Measurements from ENCODE around the gene TRABD2B.

TRABD2B gene

GRCh38 chr1:47990286-47990685 lies 6.9 kb downstream of the TRABD2B start:
- ATAC-seq, result no peak
- Mint-ChIP-seq H3K9me3 (no peaks in the 10 kb centered on the region), H3K36me3 (no peaks in the 10 kb centered on the region), H3K27ac (no peak overlapping the region), H3K4me3 (no peak overlapping the region), H3K4me1 (no peaks in the 10 kb centered on the region)
- no peak for DNase-seq (ENCODE audit: low spot score in 2 of 2)

- Mint-ChIP-seq H3K9me3 (no peaks in the 10 kb centered on the region), H3K4me3 (no peak overlapping the region), H3K27ac (no peak overlapping the region), H3K36me3 (no peaks in the 10 kb centered on the region), H3K4me1 (no peaks in the 10 kb centered on the region)
- DNase-seq (ENCODE audit: low spot score in 2 of 2) (no peak), ATAC-seq (no peak)
Observed at GRCh38 chr1:47987601-47988000, 9.6 kb downstream of the TRABD2B start.

- ATAC-seq (no peak), DNase-seq (ENCODE audit: low spot score in 2 of 2) (no peak)
- Mint-ChIP-seq H3K9me3 (no peaks in the 10 kb centered on the region), H3K4me1 (no peaks in the 10 kb centered on the region), H3K4me3 (no peak overlapping the region), H3K27ac (no peak overlapping the region), H3K36me3 (no peaks in the 10 kb centered on the region)
Observed at GRCh38 chr1:47986761-47987200, 10.4 kb downstream of the TRABD2B start.

GRCh38 chr1:47985018-47985417 lies 12.2 kb downstream of the TRABD2B start:
- no peaks in the 10 kb centered on the region for H3K36me3 Mint-ChIP-seq
- no peaks in the 10 kb centered on the region for H3K4me1 Mint-ChIP-seq
- no peak overlapping the region for H3K4me3 Mint-ChIP-seq
- ATAC-seq, result no peak
- no peak overlapping the region for H3K27ac Mint-ChIP-seq
- peaks cover 4% of the 10 kb centered on the region for H3K9me3 Mint-ChIP-seq
- no peak for DNase-seq (ENCODE audit: low spot score in 2 of 2)

GRCh38 chr1:47984175-47984789 lies 12.9 kb downstream of the TRABD2B start:
- Mint-ChIP-seq H3K36me3 (no peaks in the 10 kb centered on the region), H3K4me3 (no peak overlapping the region), H3K27ac (no peak overlapping the region), H3K4me1 (no peaks in the 10 kb centered on the region), H3K9me3 (peaks cover 4% of the 10 kb centered on the region)
- ATAC-seq (peak; percentile 36), DNase-seq (ENCODE audit: low spot score in 2 of 2) (no peak)

GRCh38 chr1:47983691-47984090 lies 13.5 kb downstream of the TRABD2B start:
- no peak overlapping the region for H3K27ac Mint-ChIP-seq
- no peak overlapping the region for H3K4me3 Mint-ChIP-seq
- DNase-seq (ENCODE audit: low spot score in 2 of 2) (no peak), ATAC-seq (no peak)
- no peaks in the 10 kb centered on the region for H3K36me3 Mint-ChIP-seq
- H3K4me1 Mint-ChIP-seq, result no peaks in the 10 kb centered on the region
- peaks cover 4% of the 10 kb centered on the region for H3K9me3 Mint-ChIP-seq

- no peaks in the 10 kb centered on the region for H3K4me1 Mint-ChIP-seq
- H3K9me3 Mint-ChIP-seq, result peaks cover 4% of the 10 kb centered on the region
- ATAC-seq (no peak), DNase-seq (ENCODE audit: low spot score in 2 of 2) (no peak)
- H3K27ac Mint-ChIP-seq, result no peak overlapping the region
- no peaks in the 10 kb centered on the region for H3K36me3 Mint-ChIP-seq
- H3K4me3 Mint-ChIP-seq, result no peak overlapping the region
Observed at GRCh38 chr1:47981667-47982350, 15.4 kb downstream of the TRABD2B start.

- ATAC-seq, result no peak
- no peak overlapping the region for H3K27ac Mint-ChIP-seq
- H3K4me3 Mint-ChIP-seq, result no peak overlapping the region
- H3K9me3 Mint-ChIP-seq, result peaks cover 4% of the 10 kb centered on the region
- no peaks in the 10 kb centered on the region for H3K4me1 Mint-ChIP-seq
- no peak for DNase-seq (ENCODE audit: low spot score in 2 of 2)
- H3K36me3 Mint-ChIP-seq, result no peaks in the 10 kb centered on the region
Observed at GRCh38 chr1:47980501-47980900, 16.7 kb downstream of the TRABD2B start.

GRCh38 chr1:47979724-47980123 lies 17.5 kb downstream of the TRABD2B start:
- H3K9me3 Mint-ChIP-seq, result peaks cover 4% of the 10 kb centered on the region
- H3K27ac Mint-ChIP-seq, result no peak overlapping the region
- H3K36me3 Mint-ChIP-seq, result no peaks in the 10 kb centered on the region
- ATAC-seq (no peak), DNase-seq (ENCODE audit: low spot score in 2 of 2) (no peak)
- no peak overlapping the region for H3K4me3 Mint-ChIP-seq
- no peaks in the 10 kb centered on the region for H3K4me1 Mint-ChIP-seq

- Mint-ChIP-seq H3K36me3 (no peaks in the 10 kb centered on the region), H3K27ac (no peak overlapping the region), H3K9me3 (peaks cover 4% of the 10 kb centered on the region), H3K4me1 (no peaks in the 10 kb centered on the region), H3K4me3 (no peak overlapping the region)
- DNase-seq (ENCODE audit: low spot score in 2 of 2), result no peak
- no peak for ATAC-seq
Observed at GRCh38 chr1:47978486-47978885, 18.7 kb downstream of the TRABD2B start.

- Mint-ChIP-seq H3K4me3 (no peak overlapping the region), H3K36me3 (no peaks in the 10 kb centered on the region), H3K4me1 (no peaks in the 10 kb centered on the region), H3K9me3 (peaks cover 4% of the 10 kb centered on the region), H3K27ac (no peak overlapping the region)
- ATAC-seq (no peak), DNase-seq (ENCODE audit: low spot score in 2 of 2) (no peak)
Observed at GRCh38 chr1:47976728-47977127, 20.5 kb downstream of the TRABD2B start.

GRCh38 chr1:47976267-47976666 lies 20.9 kb downstream of the TRABD2B start:
- DNase-seq (ENCODE audit: low spot score in 2 of 2) (no peak), ATAC-seq (no peak)
- Mint-ChIP-seq H3K27ac (no peak overlapping the region), H3K36me3 (no peaks in the 10 kb centered on the region), H3K9me3 (peaks cover 4% of the 10 kb centered on the region), H3K4me1 (no peaks in the 10 kb centered on the region), H3K4me3 (no peak overlapping the region)

- no peaks in the 10 kb centered on the region for H3K4me1 Mint-ChIP-seq
- no peaks in the 10 kb centered on the region for H3K9me3 Mint-ChIP-seq
- no peak for ATAC-seq
- H3K36me3 Mint-ChIP-seq, result no peaks in the 10 kb centered on the region
- no peak overlapping the region for H3K4me3 Mint-ChIP-seq
- H3K27ac Mint-ChIP-seq, result no peak overlapping the region
- no peak for DNase-seq (ENCODE audit: low spot score in 2 of 2)
Observed at GRCh38 chr1:47975302-47975921, 21.8 kb downstream of the TRABD2B start.

- no peaks in the 10 kb centered on the region for H3K9me3 Mint-ChIP-seq
- H3K4me3 Mint-ChIP-seq, result no peak overlapping the region
- DNase-seq (ENCODE audit: low spot score in 2 of 2) (no peak), ATAC-seq (no peak)
- no peaks in the 10 kb centered on the region for H3K36me3 Mint-ChIP-seq
- no peak overlapping the region for H3K27ac Mint-ChIP-seq
- no peaks in the 10 kb centered on the region for H3K4me1 Mint-ChIP-seq
Observed at GRCh38 chr1:47972864-47973432, 24.2 kb downstream of the TRABD2B start.

GRCh38 chr1:47971385-47972160 lies 25.6 kb downstream of the TRABD2B start:
- no peaks in the 10 kb centered on the region for H3K4me1 Mint-ChIP-seq
- ATAC-seq, result no peak
- H3K4me3 Mint-ChIP-seq, result no peak overlapping the region
- H3K9me3 Mint-ChIP-seq, result no peaks in the 10 kb centered on the region
- DNase-seq (ENCODE audit: low spot score in 2 of 2), result no peak
- no peaks in the 10 kb centered on the region for H3K36me3 Mint-ChIP-seq
- H3K27ac Mint-ChIP-seq, result no peak overlapping the region
